HG03575 (cell line): ENCODE results near the gene MAN1A1.
"Not testable (repeated sequence)": the region's sequence is repeated elsewhere in the genome, so short reads cannot be mapped to it uniquely, and the experiment has no call there.

ENCODE experiments used
- ATAC-seq: cut with Tn5 transposase; IDR thresholded peaks from one replicate; pipeline ENCODE4 v1.9.1; 2021; ENCODE audit not compliant: unreplicated experiment, insufficient number of reproducible peaks, low FRiP score; ENCODE audit errors: extremely low read depth

Gene MAN1A1

DNA sequence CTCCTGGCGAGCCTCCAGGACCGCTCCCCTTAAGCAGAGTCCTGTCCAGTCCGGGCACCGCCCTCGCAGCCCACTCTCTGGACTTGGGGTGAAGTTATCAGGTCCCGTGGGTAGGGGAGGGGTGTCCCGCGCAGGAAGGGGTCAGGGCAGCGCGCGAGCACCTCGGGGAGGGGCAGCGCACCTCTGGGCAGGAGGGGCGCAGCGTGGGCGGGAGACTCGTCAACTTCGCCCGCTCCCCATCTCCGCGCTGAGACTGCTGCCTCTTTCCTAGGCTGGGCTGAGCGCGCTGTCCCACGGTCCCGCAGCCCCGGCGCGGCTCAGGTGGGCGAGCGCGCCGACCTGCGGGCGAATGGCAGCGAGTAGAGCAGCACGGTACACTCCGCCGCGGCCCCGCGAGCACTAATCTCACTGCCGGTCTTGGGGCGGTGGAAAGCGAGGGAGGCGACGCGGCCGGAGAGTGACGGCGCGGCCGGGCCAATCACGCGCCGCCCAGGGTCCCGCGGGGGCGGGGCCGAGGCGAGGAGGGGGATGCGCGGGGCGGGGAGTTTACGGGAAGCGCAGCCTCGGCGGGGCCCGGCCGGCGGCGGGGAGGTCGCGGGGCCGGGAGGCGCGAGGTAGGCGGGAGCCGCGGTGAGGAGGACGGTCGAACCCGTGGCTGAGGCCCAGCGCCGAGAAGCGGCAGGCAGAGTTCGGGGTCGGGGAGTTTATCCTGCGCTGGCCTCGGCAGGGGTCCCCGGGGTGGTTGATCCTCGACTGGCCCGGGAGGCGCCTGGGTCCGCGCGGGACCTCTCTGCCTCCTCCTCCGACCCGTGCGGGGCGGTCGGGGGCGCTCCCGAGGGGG, at the start of gene MAN1A1:
Gene MAN1A1, minus strand, starts transcription at position 401 of the 841 bp plus-strand sequence. CDS start 696 bp downstream, outside the sequence.
- ATAC-seq: peak; percentile 43

- no peak for ATAC-seq
Measured at GRCh38 chr6:119395192-119395591, 45.6 kb upstream of the MAN1A1 start.

- ATAC-seq: no peak
Measured at GRCh38 chr6:119390247-119390793, 40.8 kb upstream of the MAN1A1 start.

- ATAC-seq: no peak
Measured at GRCh38 chr6:119385994-119386393, 36.4 kb upstream of the MAN1A1 start.

GRCh38 chr6:119384444-119384843, 34.9 kb upstream of the MAN1A1 start:
- ATAC-seq: no peak

DNA sequence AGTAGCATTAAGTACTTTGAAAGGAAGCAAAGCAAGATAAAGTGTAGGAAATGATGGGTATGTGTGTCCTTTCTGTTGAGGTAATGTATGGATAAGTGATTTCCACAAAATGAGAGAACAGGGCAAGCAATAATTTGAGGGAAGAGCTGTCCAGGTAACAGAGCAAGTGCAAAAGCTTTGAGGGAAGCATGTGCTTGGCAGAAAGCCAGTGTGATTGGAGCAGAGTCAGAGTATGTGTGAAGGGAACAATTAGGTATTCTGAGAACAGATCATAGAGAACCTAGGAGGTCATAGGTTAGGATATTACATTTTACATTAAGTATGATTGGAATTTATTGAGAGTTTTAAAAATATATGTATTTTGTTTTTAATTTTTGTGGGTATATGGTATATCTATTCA, 30.2 kb upstream of the MAN1A1 start:
- no peak for ATAC-seq

- not testable (repeated sequence) for ATAC-seq
Measured at GRCh38 chr6:119377043-119377442, 27.5 kb upstream of the MAN1A1 start.

GRCh38 chr6:119370080-119370479, 20.5 kb upstream of the MAN1A1 start:
- no peak for ATAC-seq

DNA sequence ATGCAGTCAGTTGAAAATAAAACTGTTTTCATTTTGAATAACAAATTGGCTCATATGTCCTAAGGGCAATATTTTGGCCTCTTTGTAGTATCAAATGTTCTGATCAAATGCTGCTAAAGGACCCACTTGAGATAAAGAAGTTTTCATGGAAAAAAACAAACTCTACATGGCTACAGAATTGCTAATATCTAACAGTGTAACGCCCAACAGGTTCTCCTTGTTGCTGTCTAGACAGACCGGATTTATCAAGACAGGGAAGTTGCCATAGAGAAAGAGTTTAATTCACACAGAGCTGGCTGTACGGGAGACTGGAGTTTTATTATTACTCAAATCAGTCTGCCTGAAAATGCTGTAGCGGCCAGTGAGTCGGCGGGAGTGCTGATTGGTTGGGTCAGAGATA, 19.4 kb upstream of the MAN1A1 start:
- ATAC-seq: no peak

DNA sequence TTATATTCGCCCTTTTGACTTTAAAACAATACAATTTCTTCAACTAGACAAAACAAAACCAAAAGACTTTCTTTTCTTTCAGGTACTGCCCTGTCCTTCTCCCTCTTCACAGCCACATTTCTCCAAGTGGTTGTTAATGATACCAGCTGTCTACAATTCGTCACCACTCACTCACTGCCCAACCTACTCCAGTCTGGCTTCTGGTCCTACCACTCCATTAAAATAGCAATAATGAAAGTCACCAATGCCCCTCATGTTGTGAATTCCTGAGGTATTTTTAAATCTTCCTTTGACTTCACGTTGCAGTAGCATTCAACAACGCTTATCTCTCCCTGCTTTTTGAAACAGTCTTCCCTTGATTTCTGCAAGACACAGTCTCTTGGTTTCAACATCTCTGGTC, 11.6 kb upstream of the MAN1A1 start:
- no peak for ATAC-seq

DNA sequence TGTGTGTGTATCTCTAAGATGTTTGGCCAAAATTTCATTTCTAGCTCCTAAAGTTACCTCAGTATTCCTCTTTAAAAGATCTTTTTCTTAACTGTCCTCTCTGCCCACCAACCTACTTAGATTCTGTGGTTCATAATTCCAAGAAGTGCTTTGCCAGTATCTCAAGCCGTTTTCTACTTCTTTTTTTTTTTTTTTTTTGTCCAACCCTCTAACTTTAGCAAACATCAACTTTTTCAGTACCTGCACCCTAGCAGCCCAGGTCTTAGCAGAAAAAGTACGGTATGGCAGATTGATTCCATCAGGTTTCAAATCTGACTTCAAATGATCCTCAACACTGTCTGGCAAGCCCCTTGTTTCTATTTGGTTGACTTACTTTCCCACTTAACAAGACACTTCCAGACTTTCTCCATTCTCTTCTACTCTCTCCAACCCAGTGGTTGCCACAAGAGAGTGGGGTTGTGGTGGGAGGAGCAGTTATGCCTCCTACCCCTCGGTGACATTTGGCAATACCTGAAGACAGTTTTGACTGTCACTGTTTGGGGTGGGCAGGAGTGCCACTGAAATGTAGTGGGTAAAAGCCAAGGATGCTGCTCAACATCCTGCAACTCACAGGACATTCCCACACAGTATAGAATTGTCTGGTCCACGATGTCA, 10.8 kb upstream of the MAN1A1 start:
- ATAC-seq: no peak

GRCh38 chr6:119355890-119356289, 6.3 kb upstream of the MAN1A1 start:
- ATAC-seq: no peak

- no peak for ATAC-seq
Measured at GRCh38 chr6:119355157-119355556, 5.6 kb upstream of the MAN1A1 start.

DNA sequence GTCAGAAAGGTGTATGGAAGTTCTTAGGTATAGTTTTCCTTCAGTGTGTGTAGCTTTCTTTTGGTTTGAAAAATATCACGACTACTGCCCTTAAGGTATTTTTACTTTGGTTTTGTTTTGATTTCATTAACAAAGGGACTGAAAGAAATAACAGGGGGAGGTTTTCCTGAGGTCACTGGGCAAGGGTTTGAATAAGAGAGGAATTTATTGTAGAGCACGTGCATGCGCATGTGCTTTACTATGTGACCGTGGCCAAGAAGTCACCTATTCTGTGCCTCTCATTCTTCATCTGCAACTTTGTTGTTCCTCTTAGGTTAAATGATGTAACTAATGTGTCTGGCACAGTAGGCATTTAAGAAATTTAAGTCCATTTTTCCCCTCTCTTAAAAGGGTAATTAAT, 4.1 kb upstream of the MAN1A1 start:
- no peak for ATAC-seq

DNA sequence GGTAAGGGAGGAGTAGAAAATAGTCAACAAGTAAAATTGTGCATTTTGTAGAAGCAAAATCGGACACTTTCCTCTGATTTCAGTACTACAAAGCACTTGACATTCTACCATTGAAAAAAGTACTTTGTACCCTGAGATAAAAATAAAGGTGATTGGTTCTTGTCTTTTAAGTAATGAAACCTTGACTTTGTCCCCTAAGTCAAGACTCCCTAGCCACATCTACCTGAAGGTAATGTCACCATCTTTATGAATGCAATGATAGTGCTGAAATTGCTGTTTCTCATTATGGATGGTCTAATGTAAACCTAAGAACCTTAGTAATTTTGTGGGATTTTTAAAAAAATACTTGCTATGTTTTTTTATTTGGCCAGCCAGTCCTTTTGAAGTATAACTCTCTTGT, 2.4 kb upstream of the MAN1A1 start:
- ATAC-seq: no peak

DNA sequence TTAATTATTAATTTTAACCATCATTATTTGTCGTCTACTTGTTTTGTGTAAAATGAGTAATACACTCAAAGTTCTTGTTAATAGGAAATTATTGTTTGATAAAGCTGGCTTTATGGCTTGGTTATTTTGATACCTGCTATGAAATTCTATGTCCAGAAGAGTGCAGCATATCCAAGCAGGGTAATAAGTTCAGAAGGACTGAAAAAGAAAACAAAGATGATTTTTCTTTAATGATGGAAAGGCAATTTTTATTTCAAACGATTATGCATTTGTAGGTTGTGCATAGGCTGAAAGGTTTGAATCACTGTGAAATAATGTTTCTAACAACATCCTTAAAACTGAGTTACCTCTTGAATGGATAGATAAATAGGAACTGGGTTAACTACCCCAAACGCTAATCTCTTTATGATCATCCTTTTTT, 1.4 kb upstream of the MAN1A1 start:
- ATAC-seq: no peak

DNA sequence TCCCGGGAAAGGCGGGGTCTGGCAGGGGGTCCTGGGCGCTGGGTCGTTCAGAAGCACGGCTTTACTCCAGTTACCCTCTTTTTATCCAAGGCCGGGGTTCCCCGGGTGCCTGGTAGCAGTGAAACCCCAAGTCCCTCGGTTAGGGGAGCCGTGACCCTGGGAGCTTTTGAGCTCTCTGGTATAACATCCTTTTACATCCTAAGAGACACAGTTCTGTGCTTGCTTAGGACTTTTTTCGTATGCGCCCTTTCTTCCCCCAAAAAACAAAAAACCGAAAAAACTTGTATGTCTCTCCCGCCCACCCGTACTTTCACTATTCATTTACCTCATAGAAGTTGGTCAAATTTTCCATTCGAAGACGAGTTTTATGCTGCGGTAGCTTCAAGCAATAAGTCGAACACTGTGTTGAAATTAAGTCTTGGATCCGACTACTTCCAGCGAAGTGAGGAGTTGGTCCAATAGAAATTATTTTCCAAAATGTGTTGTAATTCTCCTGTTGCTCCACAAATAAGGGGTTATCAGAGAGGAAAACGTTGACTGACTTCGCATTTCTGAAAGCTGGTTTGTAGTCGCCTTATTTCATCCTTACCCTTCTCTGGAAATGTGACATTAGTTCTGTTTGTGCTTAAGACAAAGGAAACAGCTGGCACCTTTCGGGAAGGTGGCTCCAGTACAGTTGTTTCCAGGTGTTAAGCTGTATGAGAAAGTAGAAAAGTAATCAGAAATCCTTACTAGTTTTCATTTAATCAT, 816 bp upstream of the MAN1A1 start:
- ATAC-seq: no peak

DNA sequence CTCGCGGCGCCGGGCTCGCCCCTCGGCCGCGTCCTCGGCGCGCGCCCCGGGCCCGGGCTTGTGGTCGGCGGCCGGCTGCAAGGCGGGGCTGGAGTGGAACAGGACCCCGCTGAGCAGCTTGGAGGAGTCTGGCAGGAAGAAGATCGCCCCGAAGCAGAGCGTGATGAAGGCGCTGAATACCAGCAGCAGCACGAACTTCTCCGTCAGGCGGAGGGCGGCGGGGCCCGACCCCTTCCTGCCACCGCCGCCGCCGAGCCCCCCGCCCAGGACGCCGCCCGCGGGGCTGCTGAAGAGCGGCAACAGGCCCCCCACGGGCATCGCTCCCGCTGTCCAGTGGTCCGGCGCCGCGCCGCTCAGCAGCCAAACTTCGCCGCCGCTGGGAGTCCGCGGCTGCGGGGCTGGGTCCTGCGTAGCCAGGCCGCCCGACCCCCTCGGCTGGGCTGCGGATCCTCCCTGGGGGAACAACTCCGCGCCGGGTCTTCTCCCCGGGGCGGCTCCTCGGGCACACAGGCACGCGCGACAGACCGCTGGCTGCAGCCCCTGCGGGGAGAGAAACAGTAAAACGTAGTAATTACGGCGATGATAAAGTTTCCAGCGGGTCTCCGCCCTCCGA, 707 bp downstream of the MAN1A1 start:
- ATAC-seq: no peak

DNA sequence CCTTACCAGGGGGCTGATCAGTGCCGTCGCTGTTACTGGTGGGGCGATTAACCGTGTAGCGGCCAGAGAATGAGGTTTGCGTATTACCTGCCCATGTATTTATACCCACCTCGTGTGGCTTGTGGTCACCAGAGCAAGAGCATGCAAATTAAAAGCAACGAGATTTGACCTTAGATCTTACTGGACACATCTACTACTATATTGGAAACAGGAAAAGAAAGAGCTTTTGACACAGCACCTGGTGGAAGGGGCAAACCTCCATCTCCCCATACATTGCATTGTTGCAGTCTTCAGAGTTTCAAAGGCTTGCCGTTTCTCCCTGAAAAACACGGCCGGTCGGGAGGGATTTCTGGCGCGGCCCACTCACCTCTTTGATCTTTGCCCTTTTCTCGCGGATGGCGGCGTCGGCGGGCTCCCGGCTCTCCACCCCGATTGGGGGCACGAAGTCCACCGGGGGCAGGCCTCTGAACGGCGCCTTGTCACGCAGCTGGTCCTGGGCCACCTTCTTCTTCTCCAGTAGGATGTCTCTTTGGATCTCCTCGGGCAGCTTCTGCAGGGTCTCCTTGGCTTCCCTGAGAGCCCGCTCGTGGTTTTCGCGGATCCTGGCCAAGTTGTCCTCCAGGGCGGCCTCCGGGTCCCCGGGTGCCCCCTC, 1.3 kb downstream of the MAN1A1 start:
- ATAC-seq: peak; percentile 23
